OCI-LY1 (cell line): ENCODE data around the gene KCNT2.

Source experiments
- CTCF ChIP-seq: fragments of 200-600 bp; sonication (generic), shearing (Covaris generic); IDR thresholded peaks from 2 replicates; pipeline ENCODE4 v1.5.1; 2017; ENCODE audit warnings: mild to moderate bottlenecking, antibody characterized with exemption, low read length, moderate library complexity, mixed read lengths
- EZH2 ChIP-seq: fragments of 200-600 bp; sonication (generic), shearing (Covaris generic); IDR thresholded peaks from 2 replicates; pipeline ENCODE4 v1.8.0; 2017; ENCODE audit warnings: borderline replicate concordance, mixed run types, mild to moderate bottlenecking, antibody characterized with exemption, low read length, moderate library complexity, mixed read lengths

- TF ChIP-seq CTCF (no peak), EZH2 (no peak)
These were observed 234.4 kb downstream of the KCNT2 start for GRCh38 chr1:196373798-196374197.
